Adipocyte (in vitro differentiated cells): ENCODE measurements around the gene ATOH1.

Experiments used
- DNase-seq: peaks from one replicate; pipeline ENCODE4 v3.0.0-alpha.2; 2015; ENCODE audit warnings: low read depth
- H3K27me3 ChIP-seq: replicated peaks from 2 replicates; pipeline ENCODE4 v1.7.0; 2013; ENCODE audit warnings: mild to moderate bottlenecking, low read length, moderate library complexity; ENCODE audit not compliant: control insufficient read depth, insufficient read depth
- H3K36me3 ChIP-seq: 2 replicates; pipeline ENCODE4 v1.7.0; 2013; ENCODE audit warnings: low read length, mild to moderate bottlenecking, moderate library complexity; ENCODE audit not compliant: control insufficient read depth, insufficient read depth, severe bottlenecking
- H3K4me1 ChIP-seq: 2 replicates; pipeline ENCODE4 v1.7.0; 2013; ENCODE audit warnings: mild to moderate bottlenecking, low read length, moderate library complexity; ENCODE audit not compliant: control insufficient read depth, insufficient read depth
- H3K4me3 ChIP-seq: 2 replicates; pipeline ENCODE4 v1.7.0; 2013; ENCODE audit warnings: mild to moderate bottlenecking, low read length, moderate library complexity
- H3K9ac ChIP-seq: 2 replicates; pipeline ENCODE4 v1.7.0; 2013; ENCODE audit warnings: mild to moderate bottlenecking, low read length, moderate library complexity
- H3K9me3 ChIP-seq: 2 replicates; pipeline ENCODE4 v1.7.0; 2013; ENCODE audit warnings: mild to moderate bottlenecking, low read length, moderate library complexity; ENCODE audit not compliant: control insufficient read depth

The ATOH1 gene

DNA sequence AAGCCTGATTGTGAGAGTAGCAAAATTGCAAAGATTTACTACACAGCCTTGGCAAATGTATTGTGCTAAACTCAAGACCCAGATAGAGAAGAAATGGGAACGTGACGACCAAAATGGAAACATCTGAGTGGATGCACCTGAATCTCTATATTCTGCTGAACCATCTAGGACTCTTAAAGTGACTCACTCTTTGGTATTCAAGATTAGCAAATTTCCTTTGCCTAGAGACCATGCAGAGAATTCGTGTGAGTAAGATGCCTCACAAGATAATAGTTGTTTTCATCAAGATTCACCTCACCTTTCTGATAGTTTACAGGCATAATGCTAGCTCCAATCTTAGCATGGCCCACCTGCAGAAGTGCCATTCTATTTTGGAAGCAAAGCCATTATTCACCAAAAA is 14.4 kb upstream of the ATOH1 start:
- Histone ChIP-seq H3K27me3 (peaks cover 15% of the 10 kb centered on the region), H3K9ac (no peak overlapping the region), H3K4me1 (no peaks in the 10 kb centered on the region), H3K9me3 (no peaks in the 10 kb centered on the region), H3K36me3 (no peaks in the 10 kb centered on the region), H3K4me3 (no peak overlapping the region)
- DNase-seq, result no peak

DNA sequence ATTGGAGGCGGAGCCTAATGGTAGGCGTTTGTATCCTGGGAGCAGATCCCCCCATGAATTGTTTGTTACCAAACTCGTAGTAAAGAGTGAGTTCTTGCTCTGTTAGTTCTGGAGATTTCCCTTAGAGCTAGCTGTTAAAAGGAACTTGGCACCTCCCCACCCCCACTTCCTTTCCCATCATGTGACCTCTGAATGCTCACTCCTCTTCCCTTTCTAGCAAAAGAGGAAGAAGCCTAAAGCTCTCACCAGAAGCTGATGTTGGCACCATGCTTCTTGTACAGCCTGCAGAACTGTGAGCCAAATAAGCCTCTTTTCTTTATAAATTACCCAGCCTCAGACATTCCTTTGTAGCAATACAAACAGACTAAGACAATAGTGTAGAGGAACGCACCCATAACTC is 13.8 kb upstream of the ATOH1 start:
- no peaks in the 10 kb centered on the region for H3K4me1 ChIP-seq
- no peak overlapping the region for H3K9ac ChIP-seq
- no peak for DNase-seq

DNA sequence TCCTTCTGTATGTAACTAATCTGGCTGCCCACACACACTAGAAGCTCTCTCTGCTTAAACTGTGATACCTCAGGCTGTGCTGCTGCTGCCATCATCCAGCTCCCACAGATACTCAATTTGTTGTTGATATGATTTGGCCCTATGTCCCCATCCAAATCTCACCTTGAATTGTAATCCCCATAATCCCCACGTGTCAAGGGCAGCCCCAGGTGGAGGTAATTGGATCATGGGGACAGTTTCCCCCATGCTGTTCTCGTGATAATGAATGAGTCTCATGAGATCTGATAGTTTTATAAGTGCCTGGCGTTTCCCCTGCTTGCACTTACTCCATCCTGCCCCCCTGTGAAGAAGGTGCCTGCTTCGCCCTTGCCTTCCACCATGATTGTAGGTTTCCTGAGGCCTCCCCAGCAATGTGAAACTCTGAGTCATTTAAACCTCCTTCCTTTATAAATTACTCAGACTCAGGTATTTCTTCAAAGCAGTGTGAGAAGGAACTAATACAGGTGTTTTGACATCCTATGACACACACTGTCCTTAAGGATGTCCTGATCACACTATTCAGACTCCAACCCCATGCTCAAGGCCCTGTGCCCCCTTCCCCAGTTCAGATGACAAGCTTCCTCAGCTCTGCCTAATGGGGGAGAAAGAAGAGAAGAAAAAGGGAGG is 2.9 kb upstream of the ATOH1 start:
- Histone ChIP-seq H3K9ac (no peak overlapping the region), H3K9me3 (peaks cover 5% of the 10 kb centered on the region), H3K27me3 (peaks cover 49% of the 10 kb centered on the region), H3K4me3 (no peak overlapping the region), H3K4me1 (peaks cover 3% of the 10 kb centered on the region), H3K36me3 (no peaks in the 10 kb centered on the region)
- no peak for DNase-seq

More for the DNA sequence above, 13.8 kb upstream of the ATOH1 start:
- Histone ChIP-seq H3K36me3 (no peaks in the 10 kb centered on the region), H3K27me3 (peaks cover 14% of the 10 kb centered on the region), H3K4me3 (no peak overlapping the region), H3K9me3 (no peaks in the 10 kb centered on the region)

DNA sequence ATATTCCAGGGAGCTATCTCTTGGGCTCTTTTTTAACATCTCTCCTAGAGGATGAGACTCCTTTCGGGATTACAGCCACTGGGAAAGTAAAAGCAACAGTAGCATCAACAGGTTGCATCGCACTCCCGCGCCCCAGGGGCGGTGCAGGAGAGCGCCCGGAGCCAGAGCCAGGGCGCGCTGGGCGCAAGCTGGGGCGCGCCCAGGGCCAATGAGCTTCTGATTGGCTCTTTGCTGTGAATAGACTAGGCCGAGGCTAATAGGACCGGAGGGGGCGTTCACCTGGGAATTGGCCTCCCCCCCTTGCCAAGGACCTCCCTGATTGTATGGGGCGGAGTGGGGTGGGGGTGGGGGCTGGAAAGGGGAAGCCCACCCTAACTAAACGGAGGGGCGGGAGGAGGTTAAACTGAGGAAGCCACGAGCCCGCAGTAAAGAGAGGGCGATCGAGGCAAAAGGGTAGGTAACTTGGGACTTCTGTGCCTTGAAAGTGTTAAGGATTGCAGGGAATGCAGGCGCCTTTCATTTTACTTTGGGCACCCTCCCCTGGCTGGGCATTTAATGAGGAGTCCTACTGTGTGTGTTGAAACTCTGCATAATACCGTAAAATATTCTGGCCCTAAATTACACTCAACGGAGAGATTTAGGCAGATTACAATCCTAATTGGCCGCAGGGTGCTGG is 1.1 kb upstream of the ATOH1 start:
- no peak overlapping the region for H3K4me3 ChIP-seq
- no peak for DNase-seq
- peaks cover 8% of the 10 kb centered on the region for H3K9me3 ChIP-seq
- H3K9ac ChIP-seq, result no peak overlapping the region
- H3K27me3 ChIP-seq, result peaks cover 63% of the 10 kb centered on the region
- peaks cover 3% of the 10 kb centered on the region for H3K4me1 ChIP-seq
- no peaks in the 10 kb centered on the region for H3K36me3 ChIP-seq

DNA sequence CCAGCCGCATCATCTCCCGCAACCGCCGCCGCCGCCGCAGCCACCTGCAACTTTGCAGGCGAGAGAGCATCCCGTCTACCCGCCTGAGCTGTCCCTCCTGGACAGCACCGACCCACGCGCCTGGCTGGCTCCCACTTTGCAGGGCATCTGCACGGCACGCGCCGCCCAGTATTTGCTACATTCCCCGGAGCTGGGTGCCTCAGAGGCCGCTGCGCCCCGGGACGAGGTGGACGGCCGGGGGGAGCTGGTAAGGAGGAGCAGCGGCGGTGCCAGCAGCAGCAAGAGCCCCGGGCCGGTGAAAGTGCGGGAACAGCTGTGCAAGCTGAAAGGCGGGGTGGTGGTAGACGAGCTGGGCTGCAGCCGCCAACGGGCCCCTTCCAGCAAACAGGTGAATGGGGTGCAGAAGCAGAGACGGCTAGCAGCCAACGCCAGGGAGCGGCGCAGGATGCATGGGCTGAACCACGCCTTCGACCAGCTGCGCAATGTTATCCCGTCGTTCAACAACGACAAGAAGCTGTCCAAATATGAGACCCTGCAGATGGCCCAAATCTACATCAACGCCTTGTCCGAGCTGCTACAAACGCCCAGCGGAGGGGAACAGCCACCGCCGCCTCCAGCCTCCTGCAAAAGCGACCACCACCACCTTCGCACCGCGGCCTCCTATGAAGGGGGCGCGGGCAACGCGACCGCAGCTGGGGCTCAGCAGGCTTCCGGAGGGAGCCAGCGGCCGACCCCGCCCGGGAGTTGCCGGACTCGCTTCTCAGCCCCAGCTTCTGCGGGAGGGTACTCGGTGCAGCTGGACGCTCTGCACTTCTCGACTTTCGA is 654 bp downstream of the ATOH1 start:
- Histone ChIP-seq H3K27me3 (peaks cover 81% of the 10 kb centered on the region), H3K4me3 (peak overlapping the region; percentile 63), H3K4me1 (peaks cover 3% of the 10 kb centered on the region), H3K9me3 (peaks cover 8% of the 10 kb centered on the region), H3K36me3 (no peaks in the 10 kb centered on the region), H3K9ac (no peak overlapping the region)
- peak; percentile 23 for DNase-seq

DNA sequence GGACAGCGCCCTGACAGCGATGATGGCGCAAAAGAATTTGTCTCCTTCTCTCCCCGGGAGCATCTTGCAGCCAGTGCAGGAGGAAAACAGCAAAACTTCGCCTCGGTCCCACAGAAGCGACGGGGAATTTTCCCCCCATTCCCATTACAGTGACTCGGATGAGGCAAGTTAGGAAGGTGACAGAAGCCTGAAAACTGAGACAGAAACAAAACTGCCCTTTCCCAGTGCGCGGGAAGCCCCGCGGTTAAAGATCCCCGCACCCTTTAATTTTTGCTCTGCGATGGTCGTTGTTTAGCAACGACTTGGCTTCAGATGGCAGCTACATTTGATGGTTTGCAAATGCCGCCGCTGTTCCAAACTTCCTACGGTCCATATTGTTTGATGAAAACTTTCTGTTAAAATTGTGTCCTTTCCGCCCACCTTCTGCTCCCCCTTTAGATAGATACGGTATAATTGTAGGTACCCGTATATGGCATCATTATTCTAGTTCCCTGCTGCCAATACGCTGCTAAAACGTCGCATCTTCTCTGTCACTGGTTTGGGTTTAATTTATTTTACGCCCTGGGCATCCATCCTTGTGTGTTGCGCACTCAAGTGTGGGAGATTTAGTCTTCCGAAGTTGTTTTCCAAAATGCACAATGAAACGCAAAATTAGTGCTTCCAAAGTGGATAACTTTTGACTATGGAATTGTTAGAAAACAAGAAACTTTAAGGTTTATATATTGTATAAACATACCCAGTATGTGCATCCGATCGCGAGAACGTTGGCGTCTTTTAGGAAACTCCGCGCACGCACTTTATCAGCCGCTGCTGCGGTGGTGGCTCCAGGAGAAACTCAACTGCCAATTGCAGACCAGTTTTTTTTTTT is 1.5 kb downstream of the ATOH1 start:
- no peak overlapping the region for H3K4me3 ChIP-seq
- H3K36me3 ChIP-seq, result no peaks in the 10 kb centered on the region
- H3K9ac ChIP-seq, result no peak overlapping the region
- H3K9me3 ChIP-seq, result peaks cover 8% of the 10 kb centered on the region
- H3K4me1 ChIP-seq, result peaks cover 3% of the 10 kb centered on the region
- peaks cover 89% of the 10 kb centered on the region for H3K27me3 ChIP-seq
- DNase-seq, result no peak

DNA sequence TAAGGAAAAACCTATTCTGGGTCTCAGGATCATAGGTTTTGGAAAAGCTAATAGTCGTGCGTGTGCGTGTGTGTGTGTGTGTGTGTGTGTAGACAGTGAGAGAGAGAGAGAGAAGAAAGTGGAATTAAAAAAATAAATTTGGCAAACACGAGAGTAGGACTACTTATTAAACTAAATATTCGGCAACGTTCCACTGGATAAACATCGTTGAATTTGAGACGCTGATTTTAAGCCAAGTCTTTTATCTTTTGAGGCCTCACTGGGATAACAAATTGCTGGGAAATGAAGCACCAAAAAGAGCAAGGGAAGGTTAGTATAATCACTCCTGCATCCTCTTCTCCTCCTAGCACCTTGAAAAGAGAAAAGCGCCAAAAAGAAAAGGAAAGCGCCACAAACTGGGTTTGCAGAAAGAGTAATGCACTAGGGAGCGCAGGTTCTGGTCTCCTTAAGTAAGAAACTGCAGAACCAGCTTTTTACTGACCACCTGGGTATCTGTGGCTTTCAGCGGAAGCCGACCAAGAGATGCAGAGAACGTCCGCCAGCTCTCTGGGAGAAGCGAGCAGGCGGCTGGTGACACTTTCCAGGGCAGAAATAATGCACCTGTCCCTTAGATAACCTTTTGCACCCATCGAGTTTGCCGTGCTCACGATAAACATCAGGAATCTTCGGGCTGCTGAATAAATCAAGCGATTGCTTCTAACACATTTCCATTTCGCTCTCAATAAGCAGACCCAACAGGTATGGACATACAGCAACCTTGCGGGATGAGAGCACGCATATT is 3.4 kb downstream of the ATOH1 start:
- Histone ChIP-seq H3K9ac (no peak overlapping the region), H3K9me3 (peaks cover 8% of the 10 kb centered on the region), H3K4me1 (peaks cover 3% of the 10 kb centered on the region), H3K27me3 (peaks cover 81% of the 10 kb centered on the region), H3K4me3 (no peak overlapping the region), H3K36me3 (no peaks in the 10 kb centered on the region)
- DNase-seq, result no peak

DNA sequence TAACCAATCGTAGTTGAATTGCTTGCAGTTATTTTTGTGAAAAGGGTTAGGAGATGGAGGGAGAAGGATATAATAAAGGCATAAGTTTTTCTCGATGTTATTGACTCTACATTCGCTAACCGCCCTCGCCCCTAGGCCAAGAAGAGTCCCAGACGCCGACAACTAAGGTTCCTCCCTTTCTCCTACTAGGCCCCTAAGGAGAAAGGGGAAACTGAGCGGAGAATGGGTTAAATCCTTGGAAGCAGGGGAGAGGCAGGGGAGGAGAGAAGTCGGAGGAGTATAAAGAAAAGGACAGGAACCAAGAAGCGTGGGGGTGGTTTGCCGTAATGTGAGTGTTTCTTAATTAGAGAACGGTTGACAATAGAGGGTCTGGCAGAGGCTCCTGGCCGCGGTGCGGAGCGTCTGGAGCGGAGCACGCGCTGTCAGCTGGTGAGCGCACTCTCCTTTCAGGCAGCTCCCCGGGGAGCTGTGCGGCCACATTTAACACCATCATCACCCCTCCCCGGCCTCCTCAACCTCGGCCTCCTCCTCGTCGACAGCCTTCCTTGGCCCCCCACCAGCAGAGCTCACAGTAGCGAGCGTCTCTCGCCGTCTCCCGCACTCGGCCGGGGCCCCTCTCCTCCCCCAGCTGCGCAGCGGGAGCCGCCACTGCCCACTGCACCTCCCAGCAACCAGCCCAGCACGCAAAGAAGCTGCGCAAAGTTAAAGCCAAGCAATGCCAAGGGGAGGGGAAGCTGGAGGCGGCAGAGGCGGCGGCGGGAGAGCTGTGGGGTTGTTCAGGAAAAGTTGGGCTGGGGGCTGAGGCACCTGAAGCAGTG is 5.9 kb downstream of the ATOH1 start:
- no peak for DNase-seq
- peaks cover 64% of the 10 kb centered on the region for H3K27me3 ChIP-seq
- H3K4me3 ChIP-seq, result no peak overlapping the region
- H3K9me3 ChIP-seq, result peaks cover 3% of the 10 kb centered on the region
- H3K4me1 ChIP-seq, result no peaks in the 10 kb centered on the region
- H3K36me3 ChIP-seq, result no peaks in the 10 kb centered on the region
- no peak overlapping the region for H3K9ac ChIP-seq

DNA sequence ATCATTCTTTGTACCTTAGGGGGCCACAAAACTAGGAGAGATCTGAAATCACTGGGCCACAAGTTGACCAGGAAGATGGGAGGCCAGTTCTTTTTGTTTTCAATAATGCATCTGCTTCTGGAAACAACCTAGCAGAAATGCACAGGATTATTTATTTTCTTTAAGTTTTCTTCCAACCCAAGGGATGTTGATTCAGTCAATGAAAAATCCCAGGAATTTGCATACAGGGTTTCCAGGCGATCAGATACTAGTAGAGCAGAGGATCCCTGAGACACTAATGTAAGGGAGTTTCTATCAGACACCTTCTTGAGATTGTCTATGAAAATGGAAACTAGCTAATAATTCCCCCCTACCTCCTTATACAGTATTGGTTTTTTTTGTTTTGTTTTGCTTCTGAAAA is 7.4 kb downstream of the ATOH1 start:
- H3K36me3 ChIP-seq, result no peaks in the 10 kb centered on the region
- no peak for DNase-seq
- H3K9me3 ChIP-seq, result peaks cover 3% of the 10 kb centered on the region
- peaks cover 53% of the 10 kb centered on the region for H3K27me3 ChIP-seq
- no peaks in the 10 kb centered on the region for H3K4me1 ChIP-seq
- no peak overlapping the region for H3K4me3 ChIP-seq
- H3K9ac ChIP-seq, result no peak overlapping the region

DNA sequence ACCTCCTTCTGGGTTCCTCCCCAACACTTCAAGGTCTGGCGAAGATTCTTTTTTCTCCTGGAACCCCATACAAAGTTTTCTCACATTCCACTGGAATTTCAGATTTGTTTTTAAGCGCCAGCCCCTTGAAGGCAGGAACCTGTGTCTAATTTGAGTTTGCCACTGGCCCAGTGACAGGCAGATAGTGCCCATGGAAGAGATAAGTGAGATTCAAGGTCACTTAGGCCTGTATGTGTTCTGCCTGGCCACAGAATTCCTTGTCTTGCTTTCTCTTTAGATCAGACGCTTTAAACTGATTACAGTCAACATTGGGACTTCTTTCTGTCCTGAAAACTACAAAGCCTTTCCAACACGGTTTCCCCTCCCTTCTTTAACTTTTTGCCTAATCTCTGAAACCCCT is 11.2 kb downstream of the ATOH1 start:
- H3K36me3 ChIP-seq, result no peaks in the 10 kb centered on the region
- H3K4me3 ChIP-seq, result no peak overlapping the region
- H3K9ac ChIP-seq, result no peak overlapping the region
- H3K9me3 ChIP-seq, result no peaks in the 10 kb centered on the region
- H3K4me1 ChIP-seq, result no peaks in the 10 kb centered on the region
- DNase-seq, result no peak
- peaks cover 15% of the 10 kb centered on the region for H3K27me3 ChIP-seq
